ENCODE measurements around the gene MLX.

DNA sequence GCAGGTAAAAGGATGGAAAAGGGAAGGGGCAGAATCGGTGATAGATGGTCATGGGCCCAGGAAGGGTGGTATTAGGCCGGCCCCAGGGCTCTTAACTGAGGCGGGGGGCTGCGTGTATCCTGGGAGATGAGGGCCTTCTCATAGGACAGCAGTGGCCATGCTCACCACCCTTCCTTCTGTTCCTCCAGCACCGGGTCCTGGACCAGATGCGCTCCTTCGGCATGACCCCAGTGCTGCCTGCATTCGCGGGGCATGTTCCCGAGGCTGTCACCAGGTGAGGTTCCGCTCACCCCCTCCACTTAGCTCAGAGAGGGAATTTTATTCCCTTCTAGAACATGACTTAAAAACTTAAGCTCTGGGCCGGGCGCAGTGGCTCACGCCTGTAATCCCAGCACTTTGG lies 28.4 kb upstream of the MLX start:
- TF ChIP-seq, protein P1, sequence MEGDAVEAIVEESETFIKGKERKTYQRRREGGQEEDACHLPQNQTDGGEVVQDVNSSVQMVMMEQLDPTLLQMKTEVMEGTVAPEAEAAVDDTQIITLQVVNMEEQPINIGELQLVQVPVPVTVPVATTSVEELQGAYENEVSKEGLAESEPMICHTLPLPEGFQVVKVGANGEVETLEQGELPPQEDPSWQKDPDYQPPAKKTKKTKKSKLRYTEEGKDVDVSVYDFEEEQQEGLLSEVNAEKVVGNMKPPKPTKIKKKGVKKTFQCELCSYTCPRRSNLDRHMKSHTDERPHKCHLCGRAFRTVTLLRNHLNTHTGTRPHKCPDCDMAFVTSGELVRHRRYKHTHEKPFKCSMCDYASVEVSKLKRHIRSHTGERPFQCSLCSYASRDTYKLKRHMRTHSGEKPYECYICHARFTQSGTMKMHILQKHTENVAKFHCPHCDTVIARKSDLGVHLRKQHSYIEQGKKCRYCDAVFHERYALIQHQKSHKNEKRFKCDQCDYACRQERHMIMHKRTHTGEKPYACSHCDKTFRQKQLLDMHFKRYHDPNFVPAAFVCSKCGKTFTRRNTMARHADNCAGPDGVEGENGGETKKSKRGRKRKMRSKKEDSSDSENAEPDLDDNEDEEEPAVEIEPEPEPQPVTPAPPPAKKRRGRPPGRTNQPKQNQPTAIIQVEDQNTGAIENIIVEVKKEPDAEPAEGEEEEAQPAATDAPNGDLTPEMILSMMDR (conservative IDR thresholded peaks at IDR 0.05; ENCODE audit: low read length) = no peak
- TF ChIP-seq EZH2phosphoT487 (IDR thresholded peaks at IDR 0.05; ENCODE audit: borderline replicate concordance) = no peak
